Keratinocyte (primary cell): ENCODE data around the gene CDK10. TPM values are rescaled to one million over a fixed set of nuclear protein-coding genes. Genes with fewer than 3 reads are reported as not detected.

Experiments
- DNase-seq: peaks from one replicate; pipeline ENCODE4 v3.0.0-alpha.2; 2011; ENCODE audit warnings: low read depth, missing footprints, low spot score
- FAIRE-seq: peaks from 2 replicates; lab custom pipeline; 2011; peaks lifted over from hg19 to GRCh38; lab: Jason Lieb, UNC
- H2AFZ ChIP-seq: 2 replicates; pipeline ENCODE4 v1.6.0; 2012; ENCODE audit warnings: low read length, control low read depth, inconsistent platforms; ENCODE audit not compliant: control insufficient read depth
- H3K27ac ChIP-seq: 2 replicates; pipeline ENCODE4 v1.5.1; 2011; ENCODE audit warnings: low read length; ENCODE audit not compliant: control insufficient read depth, insufficient read depth
- H3K27me3 ChIP-seq: 3 replicates; pipeline ENCODE4 v1.6.0; 2011; ENCODE audit warnings: low read length; ENCODE audit not compliant: control insufficient read depth, insufficient read depth; ENCODE audit errors: extremely low read depth
- H3K36me3 ChIP-seq, 2 experiments: 2 replicates in 1 of 2; 3 replicates in 1 of 2; pipeline ENCODE4 v1.5.1; 2011; ENCODE audit warnings: low read length in 2 of 2, mild to moderate bottlenecking in 1 of 2; ENCODE audit not compliant: control insufficient read depth in 2 of 2, insufficient read depth in 2 of 2; ENCODE audit errors: extremely low read depth in 1 of 2
- H3K4me1 ChIP-seq: 3 replicates; pipeline ENCODE4 v1.5.1; 2011; ENCODE audit warnings: low read length; ENCODE audit not compliant: control insufficient read depth, insufficient read depth; ENCODE audit errors: extremely low read depth
- H3K4me2 ChIP-seq: 3 replicates; pipeline ENCODE4 v1.6.0; 2011; ENCODE audit warnings: low read depth, low read length; ENCODE audit not compliant: control insufficient read depth, insufficient read depth; ENCODE audit errors: extremely low read depth
- H3K4me3 ChIP-seq, 3 experiments: fragments of 200-600 bp in 1 of 3; sonication (generic) in 1 of 3; 2 replicates in 2 of 3; 3 replicates in 1 of 3; pipeline ENCODE4 v1.5.1; 2011 to 2016; ENCODE audit warnings: low read length in 3 of 3, mild to moderate bottlenecking in 3 of 3, control low read depth in 2 of 3, inconsistent platforms in 1 of 3, low read depth in 1 of 3, mixed read lengths in 1 of 3, mixed run types in 1 of 3, moderate library complexity in 1 of 3; ENCODE audit not compliant: control insufficient read depth in 2 of 3, insufficient read depth in 2 of 3; ENCODE audit errors: extremely low read depth in 1 of 3
- H3K79me2 ChIP-seq: 2 replicates; pipeline ENCODE4 v1.6.0; 2012; ENCODE audit warnings: low read length; ENCODE audit not compliant: control insufficient read depth, insufficient read depth
- H3K9ac ChIP-seq: 3 replicates; pipeline ENCODE4 v1.6.0; 2011; ENCODE audit warnings: low read length; ENCODE audit not compliant: control insufficient read depth, insufficient read depth; ENCODE audit errors: extremely low read depth
- H3K9me1 ChIP-seq: 3 replicates; pipeline ENCODE4 v1.6.0; 2011; ENCODE audit warnings: low read length; ENCODE audit not compliant: control insufficient read depth, insufficient read depth; ENCODE audit errors: extremely low read depth
- H3K9me3 ChIP-seq: 2 replicates; pipeline ENCODE4 v1.5.1; 2012; ENCODE audit warnings: low read depth, low read length; ENCODE audit not compliant: control insufficient read depth
- H4K20me1 ChIP-seq: 3 replicates; pipeline ENCODE4 v1.6.0; 2011; ENCODE audit warnings: low read length; ENCODE audit not compliant: control insufficient read depth, insufficient read depth; ENCODE audit errors: extremely low read depth
- EZH2 ChIP-seq: IDR thresholded peaks from one replicate; pipeline ENCODE4 v1.6.1; 2012; ENCODE audit warnings: inconsistent platforms, mild to moderate bottlenecking, low read length, moderate library complexity
- dilution Hi-C: fragments of 300-500 bp; cut with MboI; formaldehyde crosslinking; loops from one replicate; pipeline ENCODE4 v1.7.0; 2020; ENCODE audit warnings: low sequenced_read_pairs; ENCODE audit not compliant: extremely low pct_ligation_motif_present
- polyA plus RNA-seq, 5 experiments: library from polyadenylated mRNA; depleted of rRNA in 3 of 5; stranded (reverse) in 3 of 5; stranded (forward) in 1 of 5; unstranded in 1 of 5; fragments of >200 nt; gene quantifications; 1 replicate in 1 of 5; 2 replicates in 3 of 5; 3 replicates in 1 of 5; pipeline versions ENCODE4 v1.2.1 to v1.2.3, GENCODE V29; 2011 to 2012; ENCODE audit warnings: missing spikeins in 2 of 5, low read depth in 1 of 5, low replicate concordance in 1 of 5
- TF ChIP-seq, protein P1 (sequence below), 3 experiments: IDR thresholded peaks in 1 of 3; conservative IDR thresholded peaks in 1 of 3; optimal IDR thresholded peaks in 1 of 3; 2 replicates in 2 of 3; 3 replicates in 1 of 3; pipeline versions ENCODE3 to v1.5.1; 2011; ENCODE audit warnings: low read length in 3 of 3, mild to moderate bottlenecking in 3 of 3, moderate library complexity in 2 of 3, control low read depth in 1 of 3, inconsistent platforms in 1 of 3; ENCODE audit not compliant: insufficient read depth in 2 of 3; ENCODE audit errors: extremely low read depth in 1 of 3

Gene CDK10
- polyA plus RNA-seq, 1 donor (not counting 4 experiments of a cell fraction or from before 2014, with no cell fraction given): 30.6 TPM

DNA sequence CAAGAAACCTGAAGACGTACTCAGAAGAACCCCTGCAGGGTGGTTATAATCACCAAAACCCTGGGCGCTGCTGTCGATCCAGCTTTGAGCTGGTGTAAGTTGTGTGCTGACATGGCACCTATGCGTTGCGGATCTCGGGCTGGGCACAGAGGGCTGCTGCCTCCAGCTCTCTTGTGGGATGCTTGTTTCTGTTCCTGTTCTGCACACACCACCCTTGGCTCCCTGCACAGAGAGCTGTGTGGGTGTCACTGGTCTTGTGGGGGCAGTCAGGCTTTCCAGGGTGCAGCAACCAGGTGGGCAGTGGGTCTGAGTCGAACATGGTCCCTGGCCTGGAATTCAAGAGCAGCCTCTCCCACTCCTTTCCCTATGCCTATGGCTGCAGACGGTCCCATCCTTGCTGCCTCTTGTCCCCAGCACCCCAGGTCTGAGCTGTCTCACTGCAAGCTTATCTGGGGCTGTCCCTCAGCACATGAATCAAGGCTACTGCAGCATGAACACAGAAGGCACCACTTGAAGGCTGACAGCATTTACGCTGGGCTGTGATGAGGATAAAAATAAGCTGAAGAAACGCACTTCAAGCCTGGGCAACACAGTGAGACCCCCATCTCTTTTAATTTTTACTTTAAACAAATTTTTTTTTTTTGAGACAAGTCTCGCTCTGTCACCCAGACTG, 55.0 kb downstream of the CDK10 start:
- Histone ChIP-seq H3K9ac (no peak overlapping the region), H4K20me1 (peaks cover 2% of the 10 kb centered on the region), H3K36me3 (peaks cover 34 to 41% of the 10 kb centered on the region in 2 experiments), H3K27ac (no peak overlapping the region), H2AFZ (no peak overlapping the region), H3K4me2 (no peak overlapping the region), H3K4me1 (no peaks in the 10 kb centered on the region), H3K4me3 (no peak overlapping the region), H3K79me2 (no peaks in the 10 kb centered on the region), H3K27me3 (no peaks in the 10 kb centered on the region), H3K9me3 (no peaks in the 10 kb centered on the region), H3K9me1 (no peaks in the 10 kb centered on the region)
- dilution Hi-C loops: no loop called here
- no peak for FAIRE-seq
- no peak for DNase-seq
- TF ChIP-seq, protein P1, sequence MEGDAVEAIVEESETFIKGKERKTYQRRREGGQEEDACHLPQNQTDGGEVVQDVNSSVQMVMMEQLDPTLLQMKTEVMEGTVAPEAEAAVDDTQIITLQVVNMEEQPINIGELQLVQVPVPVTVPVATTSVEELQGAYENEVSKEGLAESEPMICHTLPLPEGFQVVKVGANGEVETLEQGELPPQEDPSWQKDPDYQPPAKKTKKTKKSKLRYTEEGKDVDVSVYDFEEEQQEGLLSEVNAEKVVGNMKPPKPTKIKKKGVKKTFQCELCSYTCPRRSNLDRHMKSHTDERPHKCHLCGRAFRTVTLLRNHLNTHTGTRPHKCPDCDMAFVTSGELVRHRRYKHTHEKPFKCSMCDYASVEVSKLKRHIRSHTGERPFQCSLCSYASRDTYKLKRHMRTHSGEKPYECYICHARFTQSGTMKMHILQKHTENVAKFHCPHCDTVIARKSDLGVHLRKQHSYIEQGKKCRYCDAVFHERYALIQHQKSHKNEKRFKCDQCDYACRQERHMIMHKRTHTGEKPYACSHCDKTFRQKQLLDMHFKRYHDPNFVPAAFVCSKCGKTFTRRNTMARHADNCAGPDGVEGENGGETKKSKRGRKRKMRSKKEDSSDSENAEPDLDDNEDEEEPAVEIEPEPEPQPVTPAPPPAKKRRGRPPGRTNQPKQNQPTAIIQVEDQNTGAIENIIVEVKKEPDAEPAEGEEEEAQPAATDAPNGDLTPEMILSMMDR (optimal IDR thresholded peaks at IDR 0.05 in 1 of 3, IDR thresholded peaks at IDR 0.05 in 1 of 3, conservative IDR thresholded peaks at IDR 0.05 in 1 of 3; ENCODE audit: extremely low read depth in 1 of 3, insufficient read depth in 2 of 3, low read length in 3 of 3): no peak
- TF ChIP-seq EZH2: no peak

DNA sequence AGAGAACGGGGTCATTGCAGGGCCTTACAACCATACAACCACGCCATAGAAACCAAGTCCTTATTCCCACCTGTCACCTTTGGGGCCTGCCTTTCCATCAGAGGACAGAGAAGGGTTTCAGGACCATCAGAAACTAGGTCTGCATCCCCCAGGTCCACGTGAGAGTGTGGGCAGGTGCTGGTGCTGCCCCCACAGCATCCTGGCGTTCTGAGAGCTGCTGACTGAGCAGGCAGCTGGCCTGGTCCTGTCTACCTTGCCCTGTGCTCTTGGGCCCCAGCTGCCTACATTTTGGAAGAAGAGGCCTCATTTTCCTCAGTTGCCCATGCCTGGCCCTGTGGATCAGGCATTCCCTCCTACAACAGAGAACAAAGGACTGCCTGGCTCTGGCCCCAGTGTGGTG, 56.5 kb downstream of the CDK10 start:
- Histone ChIP-seq H4K20me1 (peaks cover 2% of the 10 kb centered on the region), H3K27me3 (no peaks in the 10 kb centered on the region), H3K27ac (no peak overlapping the region), H3K79me2 (no peaks in the 10 kb centered on the region), H3K4me3 (no peak overlapping the region), H3K9me1 (no peaks in the 10 kb centered on the region), H3K36me3 (peaks cover 26 to 35% of the 10 kb centered on the region in 2 experiments), H2AFZ (no peak overlapping the region), H3K4me1 (no peaks in the 10 kb centered on the region), H3K9me3 (no peaks in the 10 kb centered on the region), H3K9ac (no peak overlapping the region), H3K4me2 (no peak overlapping the region)
- dilution Hi-C loops: no loop called here
- DNase-seq (no peak), FAIRE-seq (no peak)
- TF ChIP-seq, protein P1 (optimal IDR thresholded peaks at IDR 0.05 in 1 of 3, IDR thresholded peaks at IDR 0.05 in 1 of 3, conservative IDR thresholded peaks at IDR 0.05 in 1 of 3; ENCODE audit: extremely low read depth in 1 of 3, insufficient read depth in 2 of 3, low read length in 3 of 3): no peak
- no peak for TF ChIP-seq EZH2
